ENCODE data around the gene ATP6V1G2. TPM values are rescaled to one million over a fixed set of nuclear protein-coding genes. Genes with fewer than 3 reads are reported as not detected.

The ATP6V1G2 gene
- total RNA-seq, 4 donors from 2014 or later: 0.82 to 0.95 TPM; not detected in 2

DNA sequence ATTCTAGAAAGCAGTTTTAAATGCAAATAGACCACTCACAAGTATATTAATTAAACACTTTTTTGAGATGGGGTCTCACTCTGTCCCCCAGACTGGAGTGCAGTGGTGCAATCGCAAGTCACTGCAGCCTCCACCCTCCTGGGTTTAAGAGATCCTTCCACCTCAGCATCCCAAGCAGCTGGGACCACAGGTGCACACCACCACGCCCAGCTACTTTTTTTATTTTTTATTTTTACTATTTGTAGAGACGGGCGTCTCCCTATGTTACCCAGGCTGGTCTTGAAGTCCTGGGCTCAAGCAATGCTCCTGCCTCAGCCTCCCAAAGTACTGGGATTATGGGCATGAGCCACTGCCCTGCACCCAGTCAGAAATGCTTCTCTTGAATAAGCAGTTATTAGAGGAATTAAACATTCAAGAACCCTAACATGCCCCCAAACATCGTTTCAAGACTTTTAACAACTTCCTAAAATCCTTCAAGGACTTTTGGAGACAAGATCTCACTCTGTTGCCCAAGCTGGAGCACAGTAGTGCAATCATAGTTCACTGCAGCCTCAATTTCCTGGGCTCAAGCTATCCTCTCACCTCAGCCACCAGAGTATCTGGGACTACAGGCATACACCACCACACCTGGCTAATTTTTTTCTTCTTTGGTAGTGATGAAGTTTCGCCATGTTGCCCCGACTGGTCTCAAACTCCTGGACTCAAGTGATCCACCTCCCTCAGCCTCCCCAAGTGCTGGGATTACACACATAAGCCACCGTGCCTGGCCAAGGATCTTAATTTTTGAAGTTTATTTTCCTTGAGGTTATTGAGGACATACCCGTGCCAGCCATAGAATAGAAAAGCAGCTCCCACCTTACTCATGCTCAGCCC lies 14.4 kb downstream of the ATP6V1G2 start:
- Histone ChIP-seq H3K4me3 (no peak overlapping the region), H3K9me3 (no peaks in the 10 kb centered on the region), H3K36me3 (peaks cover 0 to 69% (median 35%) of the 10 kb centered on the region in 4 donors), H3K27ac (no peak overlapping the region), H3K4me1 (no peaks in the 10 kb centered on the region), H3K27me3 (no peaks in the 10 kb centered on the region)
- intact Hi-C loops (cut with DNase I; ENCODE audit: low total_unique reads): no loop called here
- in situ Hi-C loops (cut with MboI; ENCODE audit: low pct_ligation_motif_present in 1 of 4, low pct_unique_long_range_greater_than_20kb in 1 of 4, low sequenced_read_pairs in 3 of 4): no loop called here
- TF ChIP-seq POLR2A (IDR thresholded peaks at IDR 0.05) (no peak), CTCF (IDR thresholded peaks at IDR 0.05) (no peak)
- WGBS, 2 donors (ENCODE audit: low coverage in 1 of 2): 64 to 70% methylated on average over 7 to 9 of the region's 9 CpGs
- DNase-seq: no peak

DNA sequence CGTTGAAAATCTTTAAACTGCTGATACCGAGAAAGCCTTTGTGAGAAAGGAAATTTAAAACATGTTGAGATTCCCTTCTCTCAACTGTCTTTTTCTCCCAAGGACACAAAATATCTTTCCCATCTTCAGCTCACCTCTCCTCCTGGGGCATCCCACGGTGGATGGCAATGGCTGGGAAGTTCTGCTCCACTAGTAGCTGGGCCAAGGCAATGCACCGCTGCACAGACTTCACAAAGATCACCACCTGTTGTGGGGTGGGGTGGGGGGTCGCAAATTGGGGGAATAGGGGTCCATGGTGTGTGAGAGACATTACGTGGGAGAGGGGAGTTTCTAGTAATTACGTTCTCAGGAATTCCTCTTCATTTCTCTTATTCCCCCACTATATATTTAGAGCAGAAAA lies 15.2 kb downstream of the ATP6V1G2 start:
- no peak for DNase-seq
- H3K9me3 ChIP-seq: no peaks in the 10 kb centered on the region
- H3K27ac ChIP-seq: no peak overlapping the region
- H3K27me3 ChIP-seq: no peaks in the 10 kb centered on the region
- TF ChIP-seq EP300 (IDR thresholded peaks at IDR 0.05; ENCODE audit: low read depth) (no peak), CTCF (IDR thresholded peaks at IDR 0.05) (no peak), POLR2AphosphoS5 (IDR thresholded peaks at IDR 0.05) (no peak), POLR2A (IDR thresholded peaks at IDR 0.05) (no peak)
- peaks cover 0 to 60% (median 31%) of the 10 kb centered on the region in 4 donors for H3K36me3 ChIP-seq
- 86 to 91% methylated on average over 7 of the region's 7 CpGs for WGBS, 2 donors (ENCODE audit: low coverage in 1 of 2)
- in situ Hi-C loops (cut with MboI; ENCODE audit: low pct_ligation_motif_present in 1 of 4, low pct_unique_long_range_greater_than_20kb in 1 of 4, low sequenced_read_pairs in 3 of 4) (no loop called here), intact Hi-C loops (cut with DNase I; ENCODE audit: low total_unique reads) (no loop called here)
- H3K4me3 ChIP-seq: no peak overlapping the region
- no peaks in the 10 kb centered on the region for H3K4me1 ChIP-seq

DNA sequence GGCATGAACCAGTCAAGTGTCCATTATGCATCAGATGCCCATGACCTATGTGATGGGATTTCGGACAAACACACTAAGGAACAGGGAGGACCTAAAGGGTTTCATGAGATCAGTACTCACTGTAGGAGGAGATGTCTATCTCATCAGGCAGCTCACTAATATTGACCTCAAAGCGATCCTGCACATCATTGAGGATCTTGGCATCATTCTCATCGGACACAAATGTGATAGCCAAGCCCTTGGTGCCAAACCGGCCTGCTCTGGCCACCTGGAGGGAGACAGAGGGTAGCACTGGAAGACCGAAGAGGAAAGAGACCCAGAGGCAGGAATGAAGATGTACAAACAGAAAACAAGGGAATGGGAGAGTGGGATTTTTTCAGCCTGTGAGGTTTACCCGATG lies 15.7 kb downstream of the ATP6V1G2 start:
- WGBS, 2 donors (ENCODE audit: low coverage in 1 of 2): 59 to 82% methylated on average over 3 to 5 of the region's 6 CpGs
- no peaks in the 10 kb centered on the region for H3K9me3 ChIP-seq
- H3K4me3 ChIP-seq: no peak overlapping the region
- no peaks in the 10 kb centered on the region for H3K4me1 ChIP-seq
- in situ Hi-C loops (cut with MboI; ENCODE audit: low pct_ligation_motif_present in 1 of 4, low pct_unique_long_range_greater_than_20kb in 1 of 4, low sequenced_read_pairs in 3 of 4) (no loop called here), intact Hi-C loops (cut with DNase I; ENCODE audit: low total_unique reads) (no loop called here)
- no peak overlapping the region for H3K27ac ChIP-seq
- TF ChIP-seq EP300 (IDR thresholded peaks at IDR 0.05; ENCODE audit: low read depth) (no peak), POLR2A (IDR thresholded peaks at IDR 0.05) (no peak), POLR2AphosphoS5 (IDR thresholded peaks at IDR 0.05) (no peak), CTCF (IDR thresholded peaks at IDR 0.05) (no peak)
- peaks cover 0 to 55% (median 29%) of the 10 kb centered on the region in 4 donors for H3K36me3 ChIP-seq
- DNase-seq: no peak
- no peaks in the 10 kb centered on the region for H3K27me3 ChIP-seq

- Histone ChIP-seq H3K4me1 (no peaks in the 10 kb centered on the region), H3K9me3 (no peaks in the 10 kb centered on the region), H3K36me3 (peaks cover 0 to 44% (median 23%) of the 10 kb centered on the region in 4 donors), H3K27ac (no peak overlapping the region), H3K27me3 (no peaks in the 10 kb centered on the region), H3K4me3 (no peak overlapping the region)
- in situ Hi-C loops (cut with MboI; ENCODE audit: low pct_ligation_motif_present in 1 of 4, low pct_unique_long_range_greater_than_20kb in 1 of 4, low sequenced_read_pairs in 3 of 4): no loop called here
- DNase-seq: no peak
- 58% methylated on average over 12 of the region's 12 CpGs; no CpG with 5 or more reads in 1 of the 2 donors for WGBS, 2 donors (ENCODE audit: low coverage in 1 of 2)
- TF ChIP-seq CTCF (IDR thresholded peaks at IDR 0.05) (no peak), EP300 (IDR thresholded peaks at IDR 0.05; ENCODE audit: low read depth) (no peak), POLR2AphosphoS5 (IDR thresholded peaks at IDR 0.05) (peak in 1 of 3 donors; percentile 27), POLR2A (IDR thresholded peaks at IDR 0.05) (no peak)
- intact Hi-C loops (cut with DNase I; ENCODE audit: low total_unique reads): no loop called here
Measured at GRCh38 chr6:31529329-31530150, 16.9 kb downstream of the ATP6V1G2 start.
